Measurements from ENCODE around the gene SELENOO.

Gene SELENOO

DNA sequence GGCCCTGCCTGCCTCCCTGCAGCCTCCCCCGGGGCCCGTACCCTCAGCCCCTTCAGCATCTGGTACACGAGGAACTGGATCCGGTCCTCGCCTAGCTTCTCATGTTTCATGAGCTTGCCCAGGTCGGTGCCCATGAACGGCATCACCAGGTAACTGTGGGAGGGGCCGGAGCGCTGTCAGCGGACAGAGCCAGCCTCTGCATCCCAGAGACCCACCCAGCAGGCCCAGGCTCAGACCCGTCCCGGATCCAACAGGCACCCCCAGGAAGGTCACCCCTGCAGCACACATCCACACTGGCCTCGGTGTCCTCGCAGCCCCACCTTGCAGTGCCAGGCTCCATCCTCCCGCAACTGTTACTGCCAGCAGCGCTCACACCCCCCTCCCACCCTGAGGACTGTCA, 56.2 kb downstream of the SELENOO start:
- DNase-seq = no peak

DNA sequence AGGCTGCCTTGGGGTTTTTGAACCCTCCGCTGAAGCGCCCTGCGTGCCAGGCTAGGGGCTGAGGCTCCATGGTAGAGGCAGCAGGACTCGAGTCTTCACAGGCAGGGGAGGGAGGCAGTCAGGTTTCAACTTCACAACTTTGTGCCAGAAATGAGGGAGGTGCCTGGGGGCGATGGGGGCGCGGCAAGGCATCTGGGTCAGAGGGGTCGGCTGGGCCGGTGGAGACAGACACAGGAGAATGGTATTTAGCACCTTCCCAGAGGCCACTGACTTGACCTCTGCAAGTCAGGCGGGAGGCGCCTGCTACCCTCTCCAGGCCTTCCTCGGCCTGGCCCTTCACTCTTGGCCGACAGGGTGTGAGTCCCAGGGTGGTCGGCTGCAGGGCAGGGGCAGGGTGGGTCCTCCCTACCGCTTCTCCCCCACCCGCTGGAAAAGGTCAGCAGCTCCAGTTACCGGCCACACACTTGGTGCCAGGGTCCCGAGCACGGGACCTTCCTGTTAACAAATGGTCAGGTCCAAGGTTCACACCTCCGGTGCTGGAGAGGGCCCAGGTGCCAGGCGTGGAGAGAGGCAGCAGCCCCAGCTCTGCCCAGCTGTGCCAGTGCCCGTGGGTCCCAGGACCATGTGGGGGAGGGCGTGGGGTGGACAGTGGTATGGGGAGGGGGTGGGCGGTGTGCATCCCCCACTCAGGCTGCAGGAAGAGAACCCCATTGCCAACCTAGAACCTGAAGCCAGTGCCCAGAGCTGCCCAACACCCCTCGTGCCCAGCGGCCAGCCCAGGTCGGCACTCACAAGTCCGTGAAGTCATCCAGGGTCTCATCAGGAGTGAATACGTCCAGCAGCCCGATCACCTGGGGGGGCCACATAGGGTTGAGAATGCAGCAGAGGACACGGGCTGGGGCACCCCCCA, 56.9 kb downstream of the SELENOO start:
- DNase-seq = no peak

DNA sequence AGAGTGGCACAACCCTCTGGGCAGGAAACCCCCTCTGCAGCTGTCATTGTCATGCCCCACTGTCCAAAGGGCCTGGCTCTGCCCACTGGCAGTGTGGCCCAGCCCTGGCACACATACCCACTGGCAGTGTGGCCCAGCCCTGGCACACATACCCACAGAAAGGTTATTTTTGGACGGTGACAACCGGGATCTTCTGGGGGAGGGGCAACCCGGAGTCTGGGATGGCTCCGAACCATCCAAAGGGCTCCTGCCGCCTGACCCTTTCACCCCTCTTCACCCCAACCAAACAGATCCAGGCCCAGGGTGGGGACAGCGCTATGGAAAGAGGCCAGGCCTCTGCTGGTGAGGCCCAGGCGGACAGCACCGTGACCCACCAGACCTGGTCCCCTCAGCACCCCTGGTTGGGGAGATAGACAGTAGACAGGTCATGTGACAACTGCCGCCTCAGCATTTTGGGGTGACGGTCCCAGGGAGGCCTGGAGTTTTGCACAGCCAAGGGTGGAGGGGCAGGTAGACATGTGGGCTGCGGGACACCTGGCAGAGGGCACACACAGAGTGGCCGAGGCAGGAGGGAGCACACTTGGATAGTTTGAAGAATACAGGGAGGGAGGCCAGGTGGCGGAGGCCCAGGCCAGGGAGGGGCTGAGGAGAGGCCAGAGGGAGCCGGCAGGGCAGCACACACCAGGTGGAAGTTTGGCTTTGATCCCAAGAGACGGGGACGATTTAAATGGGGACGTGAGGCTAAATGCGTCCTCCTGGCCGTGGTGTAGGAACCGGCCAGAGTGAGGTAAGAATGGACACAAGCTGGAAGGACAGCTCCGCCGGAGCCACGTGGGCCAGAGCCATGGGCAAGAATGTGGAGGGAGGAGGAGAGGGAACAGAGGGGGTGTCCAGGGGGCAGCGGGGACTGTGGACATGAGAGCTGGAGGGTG, 57.8 kb downstream of the SELENOO start:
- no peak for DNase-seq

DNA sequence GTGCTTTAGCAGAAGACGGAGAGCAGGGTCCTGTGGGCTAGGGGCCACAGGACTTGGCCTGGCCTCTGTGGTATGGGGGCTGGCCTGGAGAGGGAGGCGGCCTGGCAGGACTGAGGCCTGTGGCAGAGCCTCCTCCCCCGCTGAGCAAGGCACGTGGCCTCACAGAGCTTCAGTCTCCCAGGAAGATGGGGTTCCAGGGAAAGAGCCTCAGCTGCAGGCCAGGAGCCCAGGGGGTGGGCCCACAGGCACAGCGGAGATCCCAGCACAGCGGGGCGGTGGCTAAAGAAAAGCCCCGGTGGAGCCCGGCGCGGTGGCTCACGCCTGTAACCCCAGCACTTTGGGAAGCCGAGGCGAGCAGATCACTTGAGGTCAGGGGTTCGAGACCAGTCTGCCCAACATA, 58.5 kb downstream of the SELENOO start:
- no peak for DNase-seq

DNA sequence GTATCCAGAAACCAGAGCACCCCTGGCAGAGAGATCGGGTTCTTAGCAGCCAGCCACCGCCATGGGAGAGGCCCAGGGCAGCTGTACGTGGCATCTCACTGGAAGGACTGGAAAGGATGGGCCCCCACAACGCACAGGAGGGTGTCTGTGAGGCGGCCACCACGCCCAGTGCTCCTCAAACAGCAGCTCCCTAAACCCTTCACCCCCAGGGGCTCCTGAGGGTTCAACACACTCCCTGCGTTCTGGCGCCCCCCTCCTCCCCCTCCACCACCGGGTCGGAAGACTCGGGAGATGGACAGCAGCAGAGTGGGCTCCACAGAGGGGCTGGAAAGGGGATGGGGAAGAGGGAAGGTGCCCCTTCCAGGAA, 59.6 kb downstream of the SELENOO start:
- DNase-seq = no peak

DNA sequence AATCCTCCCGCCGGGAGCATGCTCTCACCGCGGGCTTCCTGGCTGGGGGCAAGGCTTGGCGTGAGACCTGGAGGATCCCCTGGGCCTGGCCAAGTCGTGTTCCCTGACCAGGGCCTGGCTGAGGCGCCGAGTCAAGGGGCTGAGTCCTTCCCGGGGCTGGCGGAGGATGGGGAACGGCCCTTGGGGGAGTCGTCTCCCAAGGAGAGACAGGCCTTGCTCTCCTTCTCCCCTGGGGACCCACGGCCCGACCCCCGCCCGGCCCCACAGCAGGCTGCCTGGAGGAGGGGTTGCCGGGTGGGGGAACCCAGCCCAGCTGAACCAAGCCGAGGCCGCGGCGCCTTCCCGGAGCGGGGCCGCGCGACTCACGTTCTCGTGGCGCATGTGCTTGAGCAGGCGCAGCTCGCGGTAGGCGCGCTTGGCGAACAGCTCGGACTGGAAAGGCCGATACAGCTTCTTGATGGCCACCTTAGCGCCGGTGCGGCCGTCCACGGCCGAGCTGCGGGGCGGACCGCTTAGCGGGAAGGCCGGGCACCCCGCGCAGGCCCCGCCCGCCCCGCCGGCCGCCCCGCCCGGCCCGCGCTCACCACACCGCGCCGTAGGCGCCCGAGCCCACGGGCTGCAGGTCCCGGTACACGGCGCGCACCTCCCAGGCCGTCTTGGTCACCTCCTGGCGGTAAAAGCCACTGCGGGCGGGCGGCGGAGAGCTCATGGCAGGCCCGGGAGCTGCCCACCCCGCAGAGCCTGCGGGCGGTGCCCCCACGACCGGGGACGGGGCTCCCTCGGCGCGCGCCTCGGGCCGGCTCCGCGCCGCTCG, 60.2 kb downstream of the SELENOO start:
- no peak for DNase-seq

DNA sequence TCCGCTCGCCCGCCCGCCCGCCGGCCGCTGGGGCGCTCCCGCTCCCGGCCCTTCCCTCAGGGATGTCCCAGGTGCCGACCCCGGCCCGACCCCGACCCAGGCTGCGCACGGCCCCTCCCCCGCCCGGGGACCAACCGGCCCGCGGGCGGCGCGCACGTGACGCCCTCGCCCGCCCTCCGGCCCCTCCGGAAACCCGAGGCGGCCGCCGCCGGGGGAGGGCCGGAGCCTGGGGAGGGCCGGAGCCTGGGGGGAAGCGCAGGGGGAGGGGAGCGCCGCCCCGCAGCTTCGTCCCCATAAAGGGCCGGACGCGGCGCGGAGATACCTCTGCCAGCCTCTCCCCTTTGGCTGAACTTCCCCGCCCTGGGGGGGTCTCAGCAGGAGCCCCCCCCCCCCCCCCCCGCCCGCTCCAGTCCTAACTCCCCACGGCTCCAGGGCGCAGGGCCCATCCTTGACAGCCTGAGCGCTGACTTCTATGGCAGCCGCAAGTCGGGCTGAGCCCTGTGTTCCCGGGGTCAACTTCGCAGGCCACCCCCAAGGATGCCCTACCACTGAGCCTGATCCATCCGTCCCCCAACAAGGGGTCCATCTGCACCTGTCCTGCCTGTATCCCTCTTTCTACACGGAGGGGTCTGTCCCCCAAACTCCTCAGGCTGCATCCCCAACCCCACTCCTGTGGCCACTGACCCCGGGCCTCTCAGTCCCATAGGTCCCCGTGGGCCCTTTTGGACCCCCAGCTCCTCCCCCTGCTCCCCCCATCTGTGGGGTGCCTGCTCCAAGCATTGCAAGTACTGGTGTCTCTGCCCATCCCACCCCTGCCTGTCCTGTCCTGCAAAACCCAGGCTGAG, 61.0 kb downstream of the SELENOO start, which contains the start of gene MAPK12:
Gene MAPK12, minus strand, starts transcription at position 69 of the 845 bp plus-strand sequence. CDS start 174 bp downstream, outside the sequence.
- peak; percentile 87 for DNase-seq

DNA sequence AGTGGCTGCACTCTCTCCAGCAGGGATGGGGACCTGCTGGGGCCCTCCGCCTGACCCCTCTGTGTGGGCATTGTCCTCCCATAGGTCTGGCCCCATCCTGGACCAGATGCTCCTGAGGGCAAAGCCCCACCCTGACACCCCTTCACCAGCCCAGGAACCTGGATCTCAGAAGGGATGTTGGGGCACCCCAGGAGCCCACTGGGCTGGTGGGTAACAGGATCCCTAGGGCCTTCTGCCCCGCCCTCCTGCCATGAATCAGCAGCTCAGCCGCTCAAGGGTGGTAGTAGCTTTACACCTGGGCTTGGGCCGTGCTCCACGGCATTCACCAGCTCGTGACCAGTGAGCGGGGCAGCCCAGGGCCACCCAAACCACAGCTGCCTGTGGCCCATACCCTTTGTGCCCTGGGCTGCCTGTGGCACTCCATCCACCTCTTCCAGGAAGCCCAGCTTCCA, 61.7 kb downstream of the SELENOO start:
- DNase-seq = peak; percentile 82

DNA sequence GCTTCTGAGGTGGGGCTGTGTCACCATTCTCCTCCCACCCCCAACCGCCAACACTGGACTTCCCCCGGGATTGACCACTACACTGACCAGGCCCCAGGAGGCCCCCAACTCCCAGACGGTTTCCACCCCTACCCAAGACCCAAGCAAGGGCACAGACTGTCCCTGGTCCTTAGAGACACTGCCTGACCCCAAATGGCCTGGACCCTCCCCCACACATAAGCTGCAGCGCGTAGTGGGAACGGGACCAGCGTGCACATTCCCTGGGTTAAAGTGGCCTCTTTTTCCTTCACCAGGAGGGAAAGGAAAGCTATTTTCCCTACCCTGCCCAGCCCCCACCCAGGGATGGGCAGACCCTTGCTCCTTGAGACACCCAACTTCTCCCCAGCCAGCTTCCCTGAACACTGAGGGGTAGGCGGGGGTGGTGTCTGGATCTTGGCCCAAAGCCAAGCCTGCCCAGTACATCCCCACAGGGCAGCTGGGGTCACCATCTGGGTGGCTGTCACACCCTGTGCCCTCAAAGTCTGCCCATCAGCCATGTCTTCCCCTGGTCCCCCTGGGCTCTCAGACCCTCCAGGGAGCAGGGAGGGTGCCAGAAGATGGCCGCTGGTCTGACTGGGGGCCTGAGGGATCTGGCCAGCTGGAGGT, 62.3 kb downstream of the SELENOO start:
- no peak for DNase-seq

DNA sequence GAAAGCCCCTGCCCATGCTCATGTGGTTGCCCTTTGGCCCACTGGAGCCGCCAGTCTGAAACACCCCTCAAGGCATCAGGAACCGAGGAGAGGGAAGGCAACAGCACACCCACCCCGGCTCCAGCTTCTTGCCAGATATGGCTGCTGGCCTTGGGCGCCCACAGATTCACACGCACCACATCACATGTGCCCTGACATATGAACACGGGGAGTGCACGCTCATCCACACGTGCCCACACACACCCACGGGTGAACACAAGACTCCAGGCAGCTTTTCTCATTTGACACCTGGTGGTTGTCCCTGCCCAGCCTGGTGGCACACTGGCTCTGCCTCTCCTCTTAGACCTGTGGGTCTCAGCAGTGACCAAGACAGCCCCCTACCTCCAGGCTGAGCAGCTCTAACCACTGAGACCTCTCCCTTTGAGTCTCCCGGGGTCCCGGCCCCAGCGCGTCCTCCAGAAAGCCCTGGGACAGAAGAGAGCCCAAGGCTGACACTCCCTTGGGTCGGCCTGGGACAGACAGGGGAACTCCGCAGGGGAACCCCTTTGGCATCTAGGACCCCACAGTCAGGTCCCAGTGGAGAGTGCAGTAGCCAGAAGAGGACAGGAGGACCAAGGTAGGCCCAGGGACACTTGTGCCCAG, 63.4 kb downstream of the SELENOO start:
- DNase-seq = no peak

DNA sequence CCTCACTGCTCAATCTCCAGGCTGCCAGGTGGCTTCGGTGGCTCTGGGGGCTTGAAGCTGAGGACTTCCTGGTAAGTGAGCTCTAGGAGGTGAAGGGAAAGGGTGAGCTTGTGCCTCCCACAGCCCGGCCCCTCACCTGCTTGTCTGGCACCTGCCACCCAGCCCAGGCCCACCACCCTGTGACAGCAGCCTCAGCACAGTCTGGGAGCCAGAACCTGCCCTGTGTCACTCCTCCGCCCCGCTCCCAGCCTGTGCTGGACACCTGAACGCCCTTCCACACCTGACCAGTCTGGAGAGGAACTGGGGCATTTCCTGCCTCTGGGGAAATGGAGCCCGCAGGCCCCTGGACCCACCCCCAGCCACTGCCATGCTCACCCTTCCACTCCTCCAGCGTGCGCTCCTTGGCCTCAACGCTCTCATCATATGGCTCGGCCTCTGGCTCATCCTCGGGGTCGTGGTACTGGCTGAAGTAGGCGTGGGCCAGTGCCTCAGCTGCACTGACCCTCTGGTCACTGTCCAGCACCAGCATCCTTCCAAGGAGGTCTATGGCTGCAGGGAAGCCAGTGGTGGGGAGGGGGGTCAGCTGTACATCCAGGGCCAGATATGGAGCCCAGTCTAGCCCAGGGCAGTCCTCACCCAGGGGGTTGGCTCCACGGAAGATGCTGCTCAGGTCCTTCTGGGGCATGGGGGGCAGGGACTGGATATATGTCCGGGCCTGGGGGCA, 64.3 kb downstream of the SELENOO start:
- no peak for DNase-seq

DNA sequence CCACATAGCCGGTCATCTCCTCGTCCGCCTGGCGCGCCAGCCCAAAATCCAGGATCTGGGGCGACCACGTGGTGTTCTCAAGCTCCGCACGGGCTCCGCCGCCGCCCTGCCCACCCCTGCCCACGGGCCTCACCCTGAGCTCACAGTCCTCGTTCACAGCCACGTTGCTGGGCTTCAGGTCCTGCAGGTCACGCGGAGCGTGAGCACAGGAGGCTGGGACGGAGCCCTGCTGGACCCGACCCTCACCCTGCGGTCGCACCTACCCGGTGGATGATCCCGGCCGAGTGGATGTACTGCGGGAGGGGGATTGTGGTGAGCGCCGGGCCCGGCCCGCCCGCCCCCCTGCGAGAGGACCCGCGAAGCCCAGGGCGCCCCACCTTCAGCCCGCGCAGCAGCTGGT, 66.2 kb downstream of the SELENOO start:
- DNase-seq = no peak

Data from 8988T (cell line).